Pancreas (tissue), 10 donors: ENCODE data around the gene NFIC. TPM values are rescaled to one million over a fixed set of nuclear protein-coding genes. Genes with fewer than 3 reads are reported as not detected.
A peak's percentile ranks its signal among the peaks of the same experiment; 100 is the strongest.
"Not testable (repeated sequence)": the region's sequence is repeated elsewhere in the genome, so short reads cannot be mapped to it uniquely, and the experiment has no call there.

Experiments used
- ATAC-seq, 4 donors: fragments of 200-7000 bp; cut with Tn5 transposase; one replicate each; pipeline versions ENCODE4 v1.8.0 to v1.9.1; 2020; ENCODE audit warnings: mild to moderate bottlenecking in 4 of 4, moderate library complexity in 4 of 4
- DNase-seq, 6 donors: peaks; one replicate each; pipeline ENCODE4 v3.0.0-alpha.2; 2020
- FAIRE-seq: peaks from 2 replicates; lab custom pipeline; 2012; peaks lifted over from hg19 to GRCh38; lab: Jason Lieb, UNC
- H3K27ac ChIP-seq, 4 donors: fragments of 200-600 bp; sonication (generic); 1 replicate in 3 of 4; 2 replicates in 1 of 4; pipeline versions ENCODE4 v1.5.0 to v1.8.0; 2020
- H3K27me3 ChIP-seq, 4 donors: fragments of 200-600 bp; one replicate each; pipeline ENCODE4 v1.8.0; 2021
- H3K36me3 ChIP-seq, 3 donors: fragments of 200-600 bp; sonication (generic) in 1 of 3; one replicate each; pipeline versions ENCODE4 v1.5.0 to v1.8.0; 2020 to 2021
- H3K4me1 ChIP-seq, 3 donors: fragments of 200-600 bp; one replicate each; pipeline ENCODE4 v1.8.0; 2021
- H3K4me3 ChIP-seq, 4 donors: fragments of 200-600 bp; sonication (generic) in 2 of 4; one replicate each; pipeline versions ENCODE4 v1.5.0 to v1.8.0; 2020 to 2021
- H3K9me3 ChIP-seq, 4 donors: fragments of 200-600 bp; one replicate each; pipeline ENCODE4 v1.8.0; 2021
- WGBS, 2 donors: extraction: QIAGEN DNeasy Blood & Tissue Kit; methylation state at CpG; one replicate each; pipeline ENCODE4 v1.1.7; 2013; 5-methylcytosine and 5-hydroxymethylcytosine counted together
- intact Hi-C, 3 donors: fragments of 100-400 bp; cut with DNase I; formaldehyde crosslinking; loops; one replicate each; pipeline versions ENCODE4 v1.11.1 to v1.14.2; 2022
- polyA plus RNA-seq, 2 donors: library from polyadenylated mRNA; stranded (reverse); fragments of 200-250 nt; gene quantifications; one replicate each; pipeline ENCODE4 v1.2.3, GENCODE V29; 2013
- total RNA-seq, 6 donors: library from RNA; stranded (reverse); fragmentation: NEBNext Ultra II Directional in 4 of 6; extraction: Animal tissue kit (Norgen Biotek cat#: 25700) in 4 of 6; gene quantifications; one replicate each; pipeline versions ENCODE4 v1.2.1 to v1.2.4, GENCODE V29; 2021 to 2023
- TF ChIP-seq, protein P1 (sequence below), 4 donors: fragments of 200-600 bp; sonication (generic) in 3 of 4; IDR thresholded peaks; one replicate each; pipeline versions ENCODE4 v1.5.0 to v1.8.0; 2021; ENCODE audit warnings: antibody characterized with exemption in 4 of 4
- donor health status: healthy with polysubstance abuse.
- donor health status: DM: no; HTN: no; CAD: no; lungs with moderate emphysema.
- donor health status: DM: no; HTN: no; CAD: no.
- donor health status: control.
- donor health status: control.
- donor health status: Bipolar disorder and iron deficiency.
- donor health status: DM: yes; HTN: yes; CAD: no.
- donor health status: DM: no; HTN: no; CAD: no.
- donor health status: DM: no; HTN: no; CAD: no.
- donor health status: DM: yes; HTN: yes; CAD: no.

Gene NFIC
- total and polyA plus RNA-seq, 8 donors, result 21.3 to 203 (median 115) TPM

DNA sequence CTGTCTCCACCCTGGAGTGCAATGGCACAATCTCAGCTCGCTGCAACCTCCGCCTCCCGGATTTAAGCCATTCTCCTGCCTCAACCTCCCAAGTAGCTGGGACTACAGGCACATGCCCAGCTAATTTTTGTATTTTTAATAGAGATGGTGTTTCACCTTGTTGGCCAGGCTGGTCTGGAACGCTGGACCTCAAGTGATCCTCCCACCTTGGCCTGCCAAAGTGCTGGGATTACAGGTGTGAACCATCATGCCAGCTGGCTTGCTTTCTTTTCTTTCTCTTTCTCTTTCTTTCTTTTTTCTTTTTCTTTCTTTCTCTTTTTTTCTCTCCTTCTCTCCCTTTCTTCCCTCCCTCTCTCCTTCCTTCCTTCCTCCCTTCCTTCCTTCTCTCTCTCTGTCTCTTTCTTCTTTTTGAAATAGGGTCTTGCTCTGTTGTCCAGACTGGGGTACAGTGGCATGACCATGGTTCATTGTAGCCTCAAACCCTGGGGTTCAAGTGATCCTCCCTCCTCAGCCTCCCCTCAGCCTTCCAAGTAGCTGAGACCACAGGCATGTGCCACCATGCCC, 33.3 kb upstream of the NFIC start:
- intact Hi-C loops, result no loop called here

DNA sequence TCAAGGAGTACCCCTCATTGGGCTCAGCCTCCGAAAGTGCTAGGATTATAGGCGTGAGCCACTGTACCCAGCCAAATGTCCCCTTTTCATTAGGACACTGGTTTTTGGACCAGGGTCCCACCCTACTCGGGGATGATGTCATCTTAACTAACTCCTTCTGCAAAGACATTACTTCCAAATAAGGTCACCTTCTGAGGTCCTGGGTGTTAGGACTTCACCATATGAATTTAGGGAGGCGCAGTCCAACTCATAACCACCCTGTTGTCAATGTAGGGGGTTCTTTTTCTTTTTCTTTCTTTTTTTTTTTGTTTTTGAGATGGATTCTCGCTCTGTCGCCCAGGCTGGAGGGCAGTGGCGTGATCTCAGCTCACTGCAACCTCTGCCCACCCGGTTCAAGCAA, 32.7 kb upstream of the NFIC start:
- ATAC-seq (no peak), DNase-seq (peak in 2 of 6 donors; percentile 4 to 19), FAIRE-seq (no peak)
- 92 to 96% methylated on average over 8 of the region's 8 CpGs for WGBS, 2 donors
- TF ChIP-seq, protein P1, sequence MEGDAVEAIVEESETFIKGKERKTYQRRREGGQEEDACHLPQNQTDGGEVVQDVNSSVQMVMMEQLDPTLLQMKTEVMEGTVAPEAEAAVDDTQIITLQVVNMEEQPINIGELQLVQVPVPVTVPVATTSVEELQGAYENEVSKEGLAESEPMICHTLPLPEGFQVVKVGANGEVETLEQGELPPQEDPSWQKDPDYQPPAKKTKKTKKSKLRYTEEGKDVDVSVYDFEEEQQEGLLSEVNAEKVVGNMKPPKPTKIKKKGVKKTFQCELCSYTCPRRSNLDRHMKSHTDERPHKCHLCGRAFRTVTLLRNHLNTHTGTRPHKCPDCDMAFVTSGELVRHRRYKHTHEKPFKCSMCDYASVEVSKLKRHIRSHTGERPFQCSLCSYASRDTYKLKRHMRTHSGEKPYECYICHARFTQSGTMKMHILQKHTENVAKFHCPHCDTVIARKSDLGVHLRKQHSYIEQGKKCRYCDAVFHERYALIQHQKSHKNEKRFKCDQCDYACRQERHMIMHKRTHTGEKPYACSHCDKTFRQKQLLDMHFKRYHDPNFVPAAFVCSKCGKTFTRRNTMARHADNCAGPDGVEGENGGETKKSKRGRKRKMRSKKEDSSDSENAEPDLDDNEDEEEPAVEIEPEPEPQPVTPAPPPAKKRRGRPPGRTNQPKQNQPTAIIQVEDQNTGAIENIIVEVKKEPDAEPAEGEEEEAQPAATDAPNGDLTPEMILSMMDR (IDR thresholded peaks at IDR 0.05), result no peak
- Histone ChIP-seq H3K4me1 (peaks cover 36 to 45% (median 43%) of the 10 kb centered on the region in 3 donors), H3K27me3 (no peaks in the 10 kb centered on the region), H3K4me3 (no peak overlapping the region), H3K27ac (no peak overlapping the region), H3K9me3 (no peaks in the 10 kb centered on the region), H3K36me3 (no peaks in the 10 kb centered on the region)
- intact Hi-C loops, result no loop called here

More for the DNA sequence above, 33.3 kb upstream of the NFIC start:
- TF ChIP-seq, protein P1 (IDR thresholded peaks at IDR 0.05), result no peak
- Histone ChIP-seq H3K9me3 (no peaks in the 10 kb centered on the region), H3K4me1 (peaks cover 31 to 40% (median 37%) of the 10 kb centered on the region in 3 donors), H3K27ac (no peak overlapping the region), H3K4me3 (no peak overlapping the region), H3K27me3 (no peaks in the 10 kb centered on the region), H3K36me3 (no peaks in the 10 kb centered on the region)
- no peak for FAIRE-seq
- ATAC-seq, result no peak
- peak in 1 of 6 donors; percentile 16 for DNase-seq
- 77 to 78% methylated on average over 4 of the region's 4 CpGs for WGBS, 2 donors

DNA sequence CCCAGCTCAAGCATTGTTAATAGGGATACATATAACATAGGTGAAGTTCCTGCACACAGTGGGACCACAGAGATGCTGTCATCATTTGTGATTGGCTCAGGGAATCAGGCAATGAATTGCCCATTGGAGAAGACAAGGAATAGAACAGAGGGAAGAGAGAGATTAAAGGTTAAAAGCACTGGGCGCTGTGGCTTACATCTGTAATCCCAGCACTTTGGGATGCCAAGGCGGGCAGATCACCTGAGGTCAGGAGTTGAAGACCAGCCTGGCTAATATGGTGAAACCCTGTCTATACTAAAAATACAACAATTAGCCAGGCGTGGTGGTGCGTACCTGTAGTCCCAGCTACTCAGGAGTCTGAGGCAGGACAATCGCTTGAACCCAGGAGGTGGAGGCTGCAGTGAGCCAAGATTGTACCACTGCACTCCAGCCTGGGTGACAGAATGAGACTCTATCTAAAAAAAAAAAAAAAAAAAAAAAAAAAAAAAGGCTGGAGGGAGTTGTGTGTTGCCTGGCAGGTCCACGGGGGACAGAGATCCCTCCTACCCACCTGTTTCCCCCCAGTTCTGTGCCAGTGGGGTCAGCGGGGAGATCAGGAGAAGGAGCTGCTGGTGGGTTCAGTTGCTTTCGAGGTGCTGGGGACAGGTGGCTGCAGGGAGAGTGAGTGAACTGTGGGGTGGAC, 31.5 kb upstream of the NFIC start:
- ATAC-seq, H3K27me3 ChIP-seq, H3K36me3 ChIP-seq, H3K4me3 ChIP-seq, H3K9me3 ChIP-seq, intact Hi-C loops, FAIRE-seq: not testable (repeated sequence)
- DNase-seq, result peak in 1 of 6 donors; percentile 31
- WGBS, 2 donors, result 54 to 60% methylated on average over 8 of the region's 8 CpGs
- Histone ChIP-seq H3K27ac (peak overlapping the region; percentile 89 to 97 (median 92)), H3K4me1 (peaks cover 43 to 49% (median 47%) of the 10 kb centered on the region in 3 donors)

GRCh38 chr19:3335431-3336350, 30.7 kb upstream of the NFIC start:
- ATAC-seq (peak; percentile 45 to 72 (median 54)), FAIRE-seq (no peak), DNase-seq (peak; percentile 72 to 90 (median 81))
- Histone ChIP-seq H3K4me3 (no peak overlapping the region), H3K36me3 (no peaks in the 10 kb centered on the region), H3K4me1 (peaks cover 43 to 49% (median 47%) of the 10 kb centered on the region in 3 donors), H3K27me3 (no peaks in the 10 kb centered on the region), H3K9me3 (no peaks in the 10 kb centered on the region), H3K27ac (peak overlapping the region; percentile 89 to 97 (median 92))
- TF ChIP-seq, protein P1 (IDR thresholded peaks at IDR 0.05), result no peak
- intact Hi-C loops, result no loop called here
- 61 to 62% methylated on average over 15 of the region's 15 CpGs for WGBS, 2 donors

DNA sequence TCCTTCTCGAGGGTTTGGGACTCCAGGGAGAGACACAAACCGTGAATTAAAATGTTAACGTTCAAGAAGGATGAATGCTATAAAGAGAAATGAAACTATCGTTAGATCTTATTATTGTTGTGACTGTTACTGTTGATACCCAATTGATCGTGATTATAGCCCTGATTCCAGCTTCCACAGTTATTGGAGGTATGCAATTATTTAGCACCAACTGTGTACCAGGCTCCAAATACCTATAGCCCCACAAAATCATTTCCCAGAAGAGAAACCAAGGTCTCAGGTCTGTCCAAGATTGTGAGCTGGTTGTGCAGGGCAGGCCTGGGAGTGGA, 30.1 kb upstream of the NFIC start:
- no peak for DNase-seq
- WGBS, 2 donors, result 10 to 15% methylated on average over 5 of the region's 5 CpGs
- no peak for ATAC-seq
- TF ChIP-seq, protein P1 (IDR thresholded peaks at IDR 0.05), result no peak
- Histone ChIP-seq H3K9me3 (no peaks in the 10 kb centered on the region), H3K27me3 (no peaks in the 10 kb centered on the region), H3K36me3 (no peaks in the 10 kb centered on the region), H3K27ac (peak overlapping the region; percentile 89 to 97 (median 92)), H3K4me1 (peaks cover 43 to 49% (median 47%) of the 10 kb centered on the region in 3 donors), H3K4me3 (no peak overlapping the region)
- FAIRE-seq, result no peak
- intact Hi-C loops, result no loop called here
